LHCN-M2 (cell line): ENCODE results near the gene IL37. TPM values are rescaled to one million over a fixed set of nuclear protein-coding genes. Genes with fewer than 3 reads are reported as not detected.

Experiments used
- DNase-seq: peaks from one replicate; pipeline ENCODE4 v3.0.0-alpha.2; 2012; ENCODE audit warnings: low read depth
- polyA plus RNA-seq: library from polyadenylated mRNA; unstranded; fragments of >200 nt; gene quantifications from one replicate; pipeline ENCODE4 v1.2.1, GENCODE V29; 2012; ENCODE audit warnings: missing spikeins
- total RNA-seq: library from RNA; depleted of rRNA; stranded (reverse); fragments of >200 nt; gene quantifications from 2 replicates; pipeline ENCODE4 v1.2.3, GENCODE V29; 2014; rRNA removed

Gene IL37
- total RNA-seq, result 0.75 TPM in 1 of 2 replicates, not detected in the other
- 0.11 TPM for polyA plus RNA-seq

GRCh38 chr2:112910865-112911264, at the start of gene IL37:
IL37 (plus strand) TSS chr2:112911165; CDS start chr2:112913013, 1,848 bp downstream.
- DNase-seq, result no peak

- DNase-seq, result no peak
Measured at GRCh38 chr2:112864072-112864471, 46.9 kb upstream of the IL37 start.

GRCh38 chr2:112866128-112866835, 44.7 kb upstream of the IL37 start:
- no peak for DNase-seq

- no peak for DNase-seq
Measured at GRCh38 chr2:112867701-112868631, 43.0 kb upstream of the IL37 start.

GRCh38 chr2:112869258-112869842, 41.6 kb upstream of the IL37 start:
- DNase-seq, result peak; percentile 79

GRCh38 chr2:112870841-112871835, 39.8 kb upstream of the IL37 start:
- DNase-seq, result no peak

GRCh38 chr2:112876257-112876970, 34.6 kb upstream of the IL37 start:
- DNase-seq, result no peak

- DNase-seq, result peak; percentile 14
Measured at GRCh38 chr2:112876971-112877361, 34.0 kb upstream of the IL37 start.

- DNase-seq, result peak; percentile 39
Measured at GRCh38 chr2:112877423-112877822, 33.5 kb upstream of the IL37 start.

- no peak for DNase-seq
Measured at GRCh38 chr2:112879491-112880041, 31.4 kb upstream of the IL37 start.

GRCh38 chr2:112880091-112880531, 30.9 kb upstream of the IL37 start:
- DNase-seq, result peak; percentile 72

GRCh38 chr2:112880696-112881095, 30.3 kb upstream of the IL37 start:
- DNase-seq, result peak; percentile 6

- peak; percentile 88 for DNase-seq
Measured at GRCh38 chr2:112881217-112881985, 29.6 kb upstream of the IL37 start.

GRCh38 chr2:112883669-112884068, 27.3 kb upstream of the IL37 start:
- no peak for DNase-seq

- DNase-seq, result peak; percentile 21
Measured at GRCh38 chr2:112884869-112885505, 26.0 kb upstream of the IL37 start.

GRCh38 chr2:112885506-112885902, 25.5 kb upstream of the IL37 start:
- DNase-seq, result no peak

- DNase-seq, result no peak
Measured at GRCh38 chr2:112886291-112886690, 24.7 kb upstream of the IL37 start.

GRCh38 chr2:112887964-112888749, 22.8 kb upstream of the IL37 start:
- no peak for DNase-seq
